Measurements from ENCODE around the gene FXR2.

DNA sequence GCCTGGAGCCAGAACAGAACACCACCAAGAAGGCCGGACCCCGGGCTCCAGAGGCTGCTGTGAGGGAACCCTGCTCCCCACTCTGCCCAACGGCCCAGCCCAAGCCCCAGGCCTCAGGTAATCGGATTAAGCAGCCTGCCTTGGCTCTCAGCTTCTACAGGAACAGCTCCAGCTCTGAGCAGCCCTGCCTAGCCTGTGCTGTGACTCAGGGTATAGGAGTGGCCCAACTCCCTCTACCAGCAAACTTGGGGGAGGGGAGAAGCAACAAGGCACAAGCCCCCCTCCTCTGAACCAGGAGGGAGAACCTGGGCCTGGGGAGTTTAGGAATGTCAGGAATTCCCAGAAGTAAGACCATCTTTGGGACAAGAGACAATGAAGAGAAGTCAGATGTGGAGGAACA, 24.0 kb downstream of the FXR2 start:
- TF ChIP-seq IRF1 (CRISPR knock-in tag; IDR thresholded peaks at IDR 0.05) (no peak), AFF4 (CRISPR knock-in tag; IDR thresholded peaks at IDR 0.05; ENCODE audit: borderline replicate concordance) (no peak), ZNF138 (CRISPR knock-in tag; conservative IDR thresholded peaks at IDR 0.05) (no peak), CTCF (IDR thresholded peaks at IDR 0.05) (no peak), ZNF512 (CRISPR knock-in tag; IDR thresholded peaks at IDR 0.05; ENCODE audit: borderline replicate concordance) (no peak), FOXJ3 (CRISPR knock-in tag; IDR thresholded peaks at IDR 0.05; ENCODE audit: borderline replicate concordance) (no peak), ZNF232 (CRISPR knock-in tag; IDR thresholded peaks at IDR 0.05) (no peak), TCF7 (CRISPR knock-in tag; IDR thresholded peaks at IDR 0.05; ENCODE audit: low read depth) (no peak)
- TF ChIP-seq, protein P1, sequence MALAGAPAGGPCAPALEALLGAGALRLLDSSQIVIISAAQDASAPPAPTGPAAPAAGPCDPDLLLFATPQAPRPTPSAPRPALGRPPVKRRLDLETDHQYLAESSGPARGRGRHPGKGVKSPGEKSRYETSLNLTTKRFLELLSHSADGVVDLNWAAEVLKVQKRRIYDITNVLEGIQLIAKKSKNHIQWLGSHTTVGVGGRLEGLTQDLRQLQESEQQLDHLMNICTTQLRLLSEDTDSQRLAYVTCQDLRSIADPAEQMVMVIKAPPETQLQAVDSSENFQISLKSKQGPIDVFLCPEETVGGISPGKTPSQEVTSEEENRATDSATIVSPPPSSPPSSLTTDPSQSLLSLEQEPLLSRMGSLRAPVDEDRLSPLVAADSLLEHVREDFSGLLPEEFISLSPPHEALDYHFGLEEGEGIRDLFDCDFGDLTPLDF (CRISPR knock-in tag; IDR thresholded peaks at IDR 0.05): no peak
